BLaER1 (cell line): ENCODE results near the gene TPRN.
"Not testable (repeated sequence)": the region's sequence is repeated elsewhere in the genome, so short reads cannot be mapped to it uniquely, and the experiment has no call there.

Experiments used
- H3K27ac ChIP-seq: shearing (Covaris generic); formaldehyde crosslinking; 2 replicates; pipeline ENCODE4 v1.8.1; 2022
- H3K27me3 ChIP-seq: shearing (Covaris generic); formaldehyde crosslinking; 2 replicates; pipeline ENCODE4 v1.8.1; 2022
- H3K36me3 ChIP-seq: shearing (Covaris generic); formaldehyde crosslinking; 2 replicates; pipeline ENCODE4 v1.8.1; 2022
- H3K4me1 ChIP-seq: shearing (Covaris generic); formaldehyde crosslinking; 2 replicates; pipeline ENCODE4 v1.8.1; 2022
- H3K4me2 ChIP-seq: shearing (Covaris generic); formaldehyde crosslinking; 2 replicates; pipeline ENCODE4 v1.8.1; 2022
- H3K4me3 ChIP-seq: shearing (Covaris generic); formaldehyde crosslinking; 2 replicates; pipeline ENCODE4 v1.8.1; 2022
- H3K9ac ChIP-seq: shearing (Covaris generic); formaldehyde crosslinking; 2 replicates; pipeline ENCODE4 v1.8.1; 2022
- H3K9me3 ChIP-seq: shearing (Covaris generic); formaldehyde crosslinking; 2 replicates; pipeline ENCODE4 v1.8.1; 2022
- H4K20me1 ChIP-seq: shearing (Covaris generic); formaldehyde crosslinking; 2 replicates; pipeline ENCODE4 v1.8.1; 2022
- Cebpa-rat ChIP-seq: shearing (Covaris generic); IDR thresholded peaks from 2 replicates; pipeline ENCODE4 v1.8.1; 2022

TPRN gene

DNA sequence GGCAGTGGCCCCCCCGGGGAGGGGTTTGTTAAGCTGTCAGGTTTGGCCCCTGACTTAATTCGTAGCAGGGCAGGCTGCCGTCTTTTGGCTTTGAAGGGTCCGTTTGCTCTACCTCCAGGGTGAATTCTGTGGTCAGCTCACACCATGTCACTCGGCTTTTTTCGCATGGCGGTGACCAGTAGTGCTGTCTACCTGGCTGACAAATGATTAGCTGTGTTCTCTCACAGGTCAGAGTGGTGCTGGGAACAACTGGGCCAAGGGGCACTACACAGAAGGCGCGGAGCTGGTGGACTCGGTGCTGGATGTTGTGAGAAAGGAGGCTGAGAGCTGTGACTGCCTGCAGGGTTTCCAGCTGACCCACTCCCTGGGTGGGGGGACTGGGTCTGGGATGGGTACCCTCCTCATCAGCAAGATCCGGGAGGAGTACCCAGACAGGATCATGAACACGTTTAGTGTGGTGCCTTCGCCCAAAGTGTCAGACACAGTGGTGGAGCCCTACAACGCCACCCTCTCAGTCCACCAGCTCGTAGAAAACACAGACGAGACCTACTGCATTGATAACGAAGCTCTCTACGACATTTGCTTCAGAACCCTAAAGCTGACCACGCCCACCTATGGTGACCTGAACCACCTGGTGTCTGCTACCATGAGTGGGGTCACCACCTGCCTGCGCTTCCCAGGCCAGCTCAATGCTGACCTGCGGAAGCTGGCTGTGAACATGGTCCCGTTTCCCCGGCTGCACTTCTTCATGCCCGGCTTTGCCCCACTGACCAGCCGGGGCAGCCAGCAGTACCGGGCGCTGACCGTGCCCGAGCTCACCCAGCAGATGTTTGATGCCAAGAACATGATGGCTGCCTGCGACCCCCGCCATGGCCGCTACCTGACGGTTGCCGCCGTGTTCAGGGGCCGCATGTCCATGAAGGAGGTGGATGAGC lies 42.0 kb upstream of the TPRN start:
- Histone ChIP-seq H3K9me3 (no peaks in the 10 kb centered on the region), H3K27me3 (no peaks in the 10 kb centered on the region), H3K4me3 (peak overlapping the region; percentile 96), H3K4me1 (peaks cover 81% of the 10 kb centered on the region), H3K9ac (peak overlapping the region; percentile 96), H3K36me3 (peaks cover 28% of the 10 kb centered on the region), H4K20me1 (peaks cover 47% of the 10 kb centered on the region), H3K4me2 (peak overlapping the region; percentile 99), H3K27ac (peak overlapping the region; percentile 90)
- TF ChIP-seq Cebpa-rat = no peak

DNA sequence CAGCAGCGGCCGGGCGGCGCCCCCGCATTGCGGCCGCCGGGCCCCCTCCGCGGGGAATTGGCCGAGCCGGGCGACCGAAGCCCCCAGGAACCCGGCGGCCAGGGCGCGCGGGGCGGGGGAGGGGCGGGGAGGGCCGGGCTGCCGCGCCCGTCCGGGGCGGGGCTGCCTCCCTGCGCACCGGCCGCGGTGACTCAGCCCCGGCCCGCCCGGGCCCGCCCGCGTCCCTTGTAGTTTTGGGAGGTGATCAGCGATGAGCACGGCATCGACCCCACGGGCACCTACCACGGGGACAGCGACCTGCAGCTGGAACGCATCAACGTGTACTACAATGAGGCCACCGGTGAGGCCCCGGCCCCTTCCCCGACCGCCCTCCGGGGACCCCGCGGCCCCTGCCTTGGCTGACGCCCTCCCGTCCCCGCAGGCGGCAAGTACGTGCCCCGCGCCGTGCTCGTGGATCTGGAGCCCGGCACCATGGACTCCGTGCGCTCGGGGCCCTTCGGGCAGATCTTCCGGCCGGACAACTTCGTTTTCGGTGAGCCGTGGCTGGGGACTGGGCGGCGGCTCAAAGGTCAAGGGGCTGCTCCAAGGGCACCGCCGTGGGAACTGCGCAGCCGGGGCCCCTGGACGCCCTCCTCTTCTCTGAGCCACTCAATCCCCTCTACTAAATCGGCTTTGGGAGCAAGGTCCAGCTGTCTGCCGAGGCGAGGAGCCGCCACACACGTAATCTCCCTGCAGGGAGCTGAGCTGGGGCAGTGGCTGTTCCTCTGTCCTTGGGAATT lies 41.1 kb upstream of the TPRN start:
- TF ChIP-seq Cebpa-rat = no peak
- H3K36me3 ChIP-seq = peaks cover 28% of the 10 kb centered on the region
- peak overlapping the region; percentile 90 for H3K27ac ChIP-seq
- peaks cover 47% of the 10 kb centered on the region for H4K20me1 ChIP-seq
- H3K4me3 ChIP-seq = peak overlapping the region; percentile 96
- H3K27me3 ChIP-seq = no peaks in the 10 kb centered on the region
- H3K9ac ChIP-seq = peak overlapping the region; percentile 96
- H3K9me3 ChIP-seq = no peaks in the 10 kb centered on the region
- H3K4me1 ChIP-seq = peaks cover 81% of the 10 kb centered on the region
- H3K4me2 ChIP-seq = peak overlapping the region; percentile 99

DNA sequence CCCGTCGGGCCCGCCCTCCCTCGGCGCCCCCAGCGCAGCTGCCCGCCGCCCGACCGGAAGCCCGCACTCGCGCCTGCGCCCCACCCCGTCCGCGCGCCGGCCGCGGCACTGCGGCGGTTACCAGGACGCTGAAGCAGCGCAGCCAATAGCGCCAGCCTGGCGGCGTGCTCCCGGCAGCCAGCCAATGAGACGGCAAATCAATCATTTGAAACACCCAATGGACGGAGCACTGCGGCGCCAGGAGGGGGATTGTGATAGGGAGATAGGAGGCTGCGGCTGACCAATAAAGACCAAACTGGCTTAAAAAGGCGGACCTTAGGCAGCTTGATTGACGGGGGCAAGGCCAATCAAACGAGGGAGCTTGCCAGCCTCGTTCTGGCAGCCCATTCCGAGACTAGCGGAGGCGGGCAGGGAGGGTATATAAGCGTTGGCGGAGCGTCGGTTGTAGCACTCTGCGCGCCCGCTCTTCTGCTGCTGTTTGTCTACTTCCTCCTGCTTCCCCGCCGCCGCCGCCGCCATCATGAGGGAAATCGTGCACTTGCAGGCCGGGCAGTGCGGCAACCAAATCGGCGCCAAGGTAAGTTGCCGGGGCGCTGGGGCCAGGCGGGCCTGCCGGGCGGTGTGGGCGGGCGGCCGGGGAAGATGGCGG lies 40.4 kb upstream of the TPRN start, which contains the start of gene TUBB4B:
TUBB4B (plus strand) TSS at position 447 of the 649 bp plus-strand sequence; CDS start at position 521, 74 bp downstream.
- peak within 1 kb of the TSS; percentile 96 for H3K4me3 ChIP-seq
- peaks cover 28% of the 10 kb centered on the region for H3K36me3 ChIP-seq
- no peak for TF ChIP-seq Cebpa-rat
- no peaks in the 10 kb centered on the region for H3K9me3 ChIP-seq
- H3K9ac ChIP-seq = peak within 1 kb of the TSS; percentile 96
- peak within 1 kb of the TSS; percentile 99 for H3K4me2 ChIP-seq
- H3K4me1 ChIP-seq = peaks cover 81% of the 10 kb centered on the region
- H4K20me1 ChIP-seq = peaks cover 46% of the 10 kb centered on the region
- H3K27me3 ChIP-seq = no peaks in the 10 kb centered on the region
- H3K27ac ChIP-seq = peak within 1 kb of the TSS; percentile 94

DNA sequence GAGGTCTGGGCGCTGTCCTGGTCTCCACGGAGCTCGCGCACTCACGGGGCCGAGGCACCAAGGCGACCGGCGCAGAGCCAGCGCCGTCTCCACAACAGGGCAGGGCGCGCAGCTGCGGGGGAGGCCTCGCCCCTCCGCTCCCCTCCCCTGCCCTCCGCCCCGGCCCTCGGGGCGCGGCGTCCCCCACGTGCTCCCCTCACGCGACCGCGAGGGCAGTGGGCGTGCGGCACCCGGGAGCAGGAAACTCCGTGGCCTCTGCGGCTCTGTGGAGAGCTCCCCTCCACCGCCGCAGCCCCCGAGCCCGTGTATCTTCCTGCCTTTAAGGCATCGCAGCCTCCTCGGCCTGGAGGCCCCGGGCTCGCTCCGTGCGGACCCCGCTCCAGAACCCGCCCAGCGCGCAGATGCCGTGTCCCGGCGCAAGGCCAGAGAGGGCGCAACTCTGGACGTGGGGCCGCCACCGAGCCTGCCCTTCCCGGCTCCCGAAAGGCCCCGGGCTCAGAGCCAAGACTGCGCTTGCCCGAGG lies 39.8 kb upstream of the TPRN start:
- Histone ChIP-seq H3K4me1 (peaks cover 81% of the 10 kb centered on the region), H4K20me1 (peaks cover 46% of the 10 kb centered on the region), H3K9ac (peak overlapping the region; percentile 89), H3K27me3 (no peaks in the 10 kb centered on the region), H3K36me3 (peaks cover 28% of the 10 kb centered on the region), H3K9me3 (no peaks in the 10 kb centered on the region), H3K27ac (peak overlapping the region; percentile 94), H3K4me2 (peak overlapping the region; percentile 98), H3K4me3 (peak overlapping the region; percentile 74)
- TF ChIP-seq Cebpa-rat = no peak

DNA sequence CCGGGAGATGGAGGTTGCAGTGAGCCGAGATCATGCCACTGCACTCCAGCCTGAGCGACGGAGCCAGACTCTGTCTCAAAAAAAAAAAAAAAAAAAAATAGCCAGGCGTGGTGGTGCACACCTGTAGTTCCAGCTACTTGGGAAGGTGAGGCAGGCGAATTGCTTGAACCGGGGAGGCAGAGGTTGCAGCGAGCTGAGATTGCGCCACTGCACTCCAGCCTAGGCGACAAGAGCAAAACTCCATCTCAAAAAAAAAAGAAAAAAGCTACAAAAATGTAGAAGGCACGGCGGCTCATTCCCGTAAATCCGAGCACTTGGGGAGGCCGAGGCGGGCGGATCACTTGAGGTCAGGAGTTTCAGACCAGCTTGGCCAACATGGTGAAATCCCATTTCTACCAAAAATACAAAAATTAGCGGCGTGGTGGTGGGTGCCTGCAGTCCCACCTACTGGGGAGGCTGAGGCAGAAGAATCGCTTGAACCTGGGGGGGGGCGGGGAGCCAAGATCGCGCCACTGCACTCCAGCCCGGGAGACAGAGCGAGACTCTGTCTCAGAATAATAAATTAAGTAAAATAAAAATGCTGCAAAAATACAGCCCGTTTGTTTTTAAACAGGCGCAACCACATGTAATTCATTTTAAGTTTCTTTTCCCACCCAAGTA lies 39.1 kb upstream of the TPRN start:
- H3K9ac ChIP-seq = peak overlapping the region; percentile 89
- H3K4me3 ChIP-seq = peak overlapping the region; percentile 74
- H3K27me3 ChIP-seq, H3K9me3 ChIP-seq: not testable (repeated sequence)
- H3K4me1 ChIP-seq = peaks cover 81% of the 10 kb centered on the region
- H4K20me1 ChIP-seq = peaks cover 43% of the 10 kb centered on the region
- H3K27ac ChIP-seq = peak overlapping the region; percentile 94
- H3K36me3 ChIP-seq = peaks cover 28% of the 10 kb centered on the region
- H3K4me2 ChIP-seq = peak overlapping the region; percentile 98

DNA sequence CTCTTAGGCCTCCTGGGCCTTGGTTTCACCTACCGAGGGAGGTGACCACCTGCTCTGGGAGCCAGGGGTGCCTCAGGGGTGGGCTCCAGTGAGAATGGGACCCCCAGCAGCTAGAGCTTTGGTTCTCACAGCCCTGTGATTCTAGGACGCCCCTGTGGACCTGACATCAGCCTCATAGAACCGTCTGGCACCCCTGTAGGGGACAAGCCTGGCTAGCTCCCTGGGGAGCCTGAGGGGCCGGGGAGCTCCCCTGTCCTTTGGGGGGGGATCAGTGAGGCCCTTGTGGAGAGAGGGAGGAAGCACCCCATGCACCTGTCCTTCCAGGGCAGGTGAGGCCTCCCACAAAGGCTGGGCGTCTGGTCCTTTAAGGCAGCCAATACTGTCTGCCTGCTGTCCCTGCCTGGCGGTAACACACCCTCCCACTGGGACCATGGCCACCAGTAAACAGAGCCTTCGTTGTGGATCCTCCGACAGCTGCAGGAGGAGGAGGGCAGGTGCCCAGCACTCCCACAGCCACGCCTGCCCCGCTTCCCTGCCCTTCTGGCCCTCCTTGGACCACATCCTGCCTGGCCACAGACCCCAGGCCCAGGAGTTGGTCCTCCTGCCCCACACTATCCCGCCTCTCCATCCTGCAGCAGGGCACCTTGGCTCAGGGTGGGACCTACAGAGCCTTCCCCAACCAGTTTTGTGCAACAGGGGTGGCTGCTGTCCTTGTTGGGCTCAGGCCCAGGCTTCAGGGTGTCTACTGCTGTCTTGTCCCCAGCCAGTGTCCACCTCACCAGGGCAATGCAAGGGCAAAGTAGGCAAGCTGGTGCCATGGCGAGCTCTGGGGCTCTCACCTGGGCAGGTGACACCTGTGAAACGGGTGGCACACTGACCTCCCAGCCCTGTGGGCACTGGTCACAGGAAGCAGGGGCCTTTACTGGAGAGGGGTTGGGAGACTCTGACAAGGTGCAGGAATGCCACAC lies 37.5 kb upstream of the TPRN start:
- peaks cover 72% of the 10 kb centered on the region for H3K4me1 ChIP-seq
- peak overlapping the region; percentile 98 for H3K4me2 ChIP-seq
- H3K36me3 ChIP-seq = peaks cover 14% of the 10 kb centered on the region
- peak overlapping the region; percentile 84 for H3K27ac ChIP-seq
- H3K27me3 ChIP-seq = no peaks in the 10 kb centered on the region
- no peak for TF ChIP-seq Cebpa-rat
- H3K4me3 ChIP-seq = peak overlapping the region; percentile 63; the same call in 1 of the 2 replicates
- no peaks in the 10 kb centered on the region for H3K9me3 ChIP-seq
- peak overlapping the region; percentile 69 for H3K9ac ChIP-seq
- H4K20me1 ChIP-seq = peaks cover 33% of the 10 kb centered on the region

DNA sequence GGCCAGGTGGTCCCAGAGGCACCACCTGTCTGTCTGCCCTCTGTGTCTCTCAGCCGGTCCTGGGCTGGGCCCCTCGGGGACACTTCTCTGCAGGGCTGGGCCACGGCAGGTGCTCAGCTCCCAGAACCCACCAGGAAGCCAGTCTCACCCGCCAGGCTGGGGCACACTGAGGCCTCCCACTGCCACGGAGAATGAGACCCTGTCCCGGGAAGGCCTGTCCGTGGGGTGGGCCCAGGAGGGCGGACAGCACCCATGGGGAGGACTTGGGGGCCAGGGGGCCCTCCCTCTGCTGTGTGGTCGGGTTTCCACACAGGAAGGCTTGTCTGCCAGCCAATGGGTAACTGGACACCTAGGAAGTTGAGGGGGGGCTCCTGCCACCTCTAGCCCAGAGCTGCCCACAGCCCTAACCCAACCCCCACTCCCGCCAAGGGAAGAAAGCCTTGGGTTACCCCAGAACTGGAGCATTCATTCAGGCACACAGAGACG lies 36.4 kb upstream of the TPRN start:
- H3K4me3 ChIP-seq = peak overlapping the region; percentile 63
- peaks cover 4% of the 10 kb centered on the region for H3K36me3 ChIP-seq
- H3K9ac ChIP-seq = peak overlapping the region; percentile 69
- no peak for TF ChIP-seq Cebpa-rat
- no peaks in the 10 kb centered on the region for H3K27me3 ChIP-seq
- H3K27ac ChIP-seq = peak overlapping the region; percentile 84
- no peaks in the 10 kb centered on the region for H3K9me3 ChIP-seq
- peaks cover 67% of the 10 kb centered on the region for H3K4me1 ChIP-seq
- peak overlapping the region; percentile 98 for H3K4me2 ChIP-seq
- H4K20me1 ChIP-seq = peaks cover 23% of the 10 kb centered on the region
